Superior temporal gyrus (tissue), 1 donor: Measurements from ENCODE around the gene LILRB3.
A peak's percentile ranks its signal among the peaks of the same experiment; 100 is the strongest.

Experiments
- DNase-seq: peaks from one replicate; pipeline ENCODE4 v3.0.0-alpha.2; 2016; ENCODE audit errors: extremely low spot score

LILRB3 gene

DNA sequence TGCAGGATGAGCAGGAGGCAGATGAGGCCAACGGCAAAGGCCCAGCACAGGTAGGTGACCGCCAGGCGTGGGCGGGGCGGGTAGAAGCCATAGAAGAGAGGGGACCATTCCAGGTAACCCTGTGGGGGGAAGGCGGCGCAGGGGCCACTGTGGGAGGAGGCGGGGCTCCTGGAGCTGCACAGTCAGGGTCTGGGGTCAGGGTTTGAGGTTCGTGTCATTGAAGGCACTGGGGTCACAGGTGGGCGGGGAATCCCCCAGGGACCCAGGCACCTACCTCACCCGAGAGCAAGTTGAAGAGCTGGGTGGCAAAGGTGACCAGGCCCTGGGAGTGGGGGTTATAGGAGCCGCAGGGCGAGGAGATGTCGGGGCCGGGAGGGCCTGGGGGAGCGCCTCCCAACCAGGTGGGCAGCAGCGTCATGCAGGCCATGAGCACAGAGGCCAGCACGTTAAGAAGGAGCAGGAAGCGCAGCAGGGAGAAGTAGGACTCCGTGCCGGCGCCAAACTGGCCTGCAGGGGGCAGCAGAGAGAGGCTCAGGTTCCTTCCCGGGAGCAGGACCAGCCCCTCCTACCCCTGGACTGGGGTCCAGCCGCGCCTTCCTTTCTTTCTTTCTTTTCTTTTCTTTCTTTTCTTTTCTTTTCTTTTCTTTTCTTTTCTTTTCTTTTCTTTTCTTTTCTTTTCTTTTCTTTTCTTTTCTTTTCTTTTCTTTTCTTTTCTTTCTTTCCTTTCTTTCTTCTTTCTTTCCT is 54.5 kb downstream of the LILRB3 start:
- peak; percentile 90 for DNase-seq
